ENCODE data around the gene TULP1. TPM values are rescaled to one million over a fixed set of nuclear protein-coding genes. Genes with fewer than 3 reads are reported as not detected.

Gene TULP1
- total RNA-seq, 1 donor, result not detected

DNA sequence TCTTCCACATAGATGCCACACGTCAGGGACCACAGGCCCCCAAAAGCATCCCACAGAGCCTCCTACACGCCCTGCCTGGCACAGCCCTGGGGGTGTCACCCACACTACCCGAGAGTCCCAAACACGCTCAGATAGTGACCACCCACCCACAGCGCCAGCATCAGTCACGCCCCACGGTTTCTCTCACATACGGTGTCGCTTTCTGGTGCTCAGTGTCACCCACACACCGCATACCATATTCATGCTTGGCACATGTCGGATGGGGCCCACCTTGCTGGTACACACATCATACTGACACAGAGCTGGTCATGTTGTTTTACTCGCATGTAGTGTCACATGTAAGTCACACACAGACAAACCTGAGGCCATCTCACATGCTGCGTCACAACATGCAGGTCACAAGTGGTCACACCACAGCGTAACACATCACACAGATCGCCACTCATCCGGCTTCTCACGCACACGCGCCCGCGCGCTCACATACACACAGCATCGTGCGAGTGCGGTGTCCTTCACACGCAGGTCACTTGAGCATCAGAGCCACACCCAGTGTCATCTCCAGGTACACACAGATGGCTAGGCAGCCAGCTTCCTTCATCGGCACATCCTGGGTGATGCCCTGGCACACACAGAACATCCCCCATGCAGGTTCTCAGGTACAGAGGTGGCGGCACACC lies 19.3 kb downstream of the TULP1 start:
- H3K4me3 ChIP-seq (ENCODE audit: low read depth, low read length), result peak overlapping the region; percentile 82
- TF ChIP-seq, protein P1, sequence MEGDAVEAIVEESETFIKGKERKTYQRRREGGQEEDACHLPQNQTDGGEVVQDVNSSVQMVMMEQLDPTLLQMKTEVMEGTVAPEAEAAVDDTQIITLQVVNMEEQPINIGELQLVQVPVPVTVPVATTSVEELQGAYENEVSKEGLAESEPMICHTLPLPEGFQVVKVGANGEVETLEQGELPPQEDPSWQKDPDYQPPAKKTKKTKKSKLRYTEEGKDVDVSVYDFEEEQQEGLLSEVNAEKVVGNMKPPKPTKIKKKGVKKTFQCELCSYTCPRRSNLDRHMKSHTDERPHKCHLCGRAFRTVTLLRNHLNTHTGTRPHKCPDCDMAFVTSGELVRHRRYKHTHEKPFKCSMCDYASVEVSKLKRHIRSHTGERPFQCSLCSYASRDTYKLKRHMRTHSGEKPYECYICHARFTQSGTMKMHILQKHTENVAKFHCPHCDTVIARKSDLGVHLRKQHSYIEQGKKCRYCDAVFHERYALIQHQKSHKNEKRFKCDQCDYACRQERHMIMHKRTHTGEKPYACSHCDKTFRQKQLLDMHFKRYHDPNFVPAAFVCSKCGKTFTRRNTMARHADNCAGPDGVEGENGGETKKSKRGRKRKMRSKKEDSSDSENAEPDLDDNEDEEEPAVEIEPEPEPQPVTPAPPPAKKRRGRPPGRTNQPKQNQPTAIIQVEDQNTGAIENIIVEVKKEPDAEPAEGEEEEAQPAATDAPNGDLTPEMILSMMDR (IDR thresholded peaks at IDR 0.05; ENCODE audit: insufficient read depth, low read depth, low read length), result no peak

DNA sequence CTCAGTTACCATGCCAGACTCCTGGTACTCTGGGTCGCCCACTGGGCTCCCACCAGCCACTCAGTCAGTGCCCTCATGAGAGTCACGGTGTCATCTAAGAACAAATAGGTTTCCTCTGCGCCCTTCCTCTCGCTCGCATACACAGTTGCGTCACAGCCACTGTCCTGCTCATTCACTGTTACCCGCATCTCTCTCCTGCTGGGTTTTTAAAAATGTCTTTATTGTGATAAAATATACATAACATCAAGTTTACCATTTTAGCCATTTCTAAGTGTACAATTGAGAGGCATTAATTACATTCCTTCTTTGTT lies 19.8 kb downstream of the TULP1 start:
- TF ChIP-seq, protein P1 (IDR thresholded peaks at IDR 0.05; ENCODE audit: insufficient read depth, low read depth, low read length), result no peak
- peak; percentile 17 for DNase-seq (ENCODE audit: low read depth)
- no peak overlapping the region for H3K4me3 ChIP-seq (ENCODE audit: low read depth, low read length)

More for the DNA sequence above, 19.3 kb downstream of the TULP1 start:
- DNase-seq (ENCODE audit: low read depth), result no peak

DNA sequence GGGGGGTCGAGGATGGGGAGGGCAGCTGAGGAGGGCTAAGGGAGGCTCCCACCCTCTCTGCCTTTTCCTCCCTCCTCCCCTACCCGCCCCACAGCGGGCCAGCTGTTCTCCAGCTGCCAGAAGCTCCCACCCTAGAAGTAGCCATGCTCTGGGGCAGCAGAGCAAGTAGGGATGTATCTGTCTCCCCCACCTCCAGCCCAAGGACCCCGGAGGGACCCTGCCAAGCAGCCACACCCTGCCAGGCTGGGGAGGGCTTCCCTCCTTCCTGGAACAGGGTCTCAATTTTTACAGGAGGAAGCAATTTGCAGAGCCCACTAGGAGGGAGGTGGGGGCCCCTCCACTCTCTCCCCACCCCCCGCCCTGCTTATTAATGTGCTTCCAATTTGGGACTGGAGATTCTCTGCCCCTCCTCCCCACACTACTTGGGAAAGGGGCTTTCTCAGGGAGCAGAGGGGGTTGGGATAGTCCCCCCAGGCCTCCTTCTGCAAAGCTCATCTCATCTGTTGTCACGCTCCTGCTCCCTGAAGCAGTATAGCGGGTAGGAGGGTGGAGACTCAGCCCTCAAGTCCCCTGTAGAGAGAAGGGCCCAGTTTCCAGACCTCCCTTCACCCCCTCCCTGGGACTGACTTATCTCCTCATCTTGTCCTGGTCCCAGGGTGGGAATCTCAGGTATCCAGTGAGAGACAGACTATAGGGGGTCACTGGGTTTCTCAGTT lies 20.3 kb downstream of the TULP1 start:
- TF ChIP-seq, protein P1 (IDR thresholded peaks at IDR 0.05; ENCODE audit: insufficient read depth, low read depth, low read length), result no peak
- peak; percentile 39 for DNase-seq (ENCODE audit: low read depth)

DNA sequence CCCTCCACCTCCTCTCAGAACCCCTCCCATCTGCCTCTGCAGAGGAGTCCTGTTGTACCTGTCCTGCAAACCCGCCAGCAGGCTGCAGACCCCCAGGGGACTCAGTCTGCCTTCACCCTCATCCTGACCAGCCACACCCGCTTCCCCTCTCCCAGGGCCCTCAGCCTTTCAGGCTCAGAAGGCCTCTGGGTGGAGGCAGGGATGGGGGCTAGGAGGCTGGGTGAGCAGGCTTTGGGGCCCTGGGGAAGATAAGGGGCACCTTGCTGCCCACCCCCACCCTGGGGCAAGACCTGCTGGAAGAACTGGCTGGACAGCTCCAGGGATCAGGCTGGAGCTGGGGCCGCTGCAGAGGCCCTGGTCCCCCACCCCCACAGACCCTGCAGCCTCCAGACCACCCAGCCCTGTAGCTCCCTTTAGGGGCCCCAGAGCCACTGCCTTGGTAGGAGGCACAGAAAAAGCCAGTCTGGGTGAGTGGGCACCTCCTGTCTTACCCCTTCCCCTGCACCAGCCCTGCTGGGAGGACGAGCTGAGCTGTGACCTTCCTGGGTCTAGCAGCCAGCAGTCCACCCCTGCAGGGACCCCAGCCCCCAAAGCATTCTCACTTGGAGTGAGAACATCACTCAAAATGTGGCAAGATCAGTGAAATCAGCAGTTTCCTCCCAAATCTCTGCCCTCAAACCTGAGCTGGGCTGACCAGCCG lies 21.0 kb downstream of the TULP1 start:
- TF ChIP-seq, protein P1 (IDR thresholded peaks at IDR 0.05; ENCODE audit: insufficient read depth, low read depth, low read length), result no peak
- DNase-seq (ENCODE audit: low read depth), result no peak
- H3K4me3 ChIP-seq (ENCODE audit: low read depth, low read length), result no peak overlapping the region

More for the DNA sequence above, 20.3 kb downstream of the TULP1 start:
- no peak overlapping the region for H3K4me3 ChIP-seq (ENCODE audit: low read depth, low read length)

DNA sequence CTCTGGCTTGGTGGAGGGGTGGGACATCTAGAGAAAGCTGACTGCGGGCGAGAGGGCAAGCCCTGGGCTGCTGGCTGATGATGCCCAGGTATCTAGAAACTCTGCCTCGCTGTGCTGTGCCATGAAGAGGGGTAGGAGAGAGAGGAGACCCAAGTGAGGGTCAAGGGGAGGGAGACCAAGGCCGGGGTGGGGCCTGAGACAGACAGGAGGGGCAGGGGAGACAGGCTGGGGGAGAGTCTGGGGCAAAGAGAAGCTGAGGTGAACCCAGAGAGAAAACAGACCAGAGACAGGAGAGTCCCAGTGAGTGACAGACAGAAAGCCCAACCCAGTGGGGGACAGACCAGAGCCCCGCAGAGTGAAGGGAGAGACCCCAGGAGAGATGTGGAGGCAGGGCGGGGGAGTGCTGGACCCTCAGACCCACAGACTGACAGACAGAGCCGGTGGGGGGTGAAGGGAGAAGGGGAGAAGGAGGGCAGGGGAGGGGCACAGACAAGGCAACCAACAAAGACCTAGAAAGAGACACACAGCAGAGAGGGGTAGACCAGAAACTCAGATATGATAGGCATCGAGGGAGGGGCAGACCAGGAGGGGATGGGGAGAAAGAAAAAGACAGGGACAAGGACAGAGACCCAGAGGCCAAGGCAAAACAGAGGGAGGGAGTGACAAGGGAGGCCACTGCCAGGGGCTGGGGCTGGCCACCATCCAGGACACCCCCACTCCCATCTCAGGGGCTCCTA lies 21.7 kb downstream of the TULP1 start:
- TF ChIP-seq, protein P1 (IDR thresholded peaks at IDR 0.05; ENCODE audit: insufficient read depth, low read depth, low read length), result no peak
- DNase-seq (ENCODE audit: low read depth), result no peak
- H3K4me3 ChIP-seq (ENCODE audit: low read depth, low read length), result no peak overlapping the region

DNA sequence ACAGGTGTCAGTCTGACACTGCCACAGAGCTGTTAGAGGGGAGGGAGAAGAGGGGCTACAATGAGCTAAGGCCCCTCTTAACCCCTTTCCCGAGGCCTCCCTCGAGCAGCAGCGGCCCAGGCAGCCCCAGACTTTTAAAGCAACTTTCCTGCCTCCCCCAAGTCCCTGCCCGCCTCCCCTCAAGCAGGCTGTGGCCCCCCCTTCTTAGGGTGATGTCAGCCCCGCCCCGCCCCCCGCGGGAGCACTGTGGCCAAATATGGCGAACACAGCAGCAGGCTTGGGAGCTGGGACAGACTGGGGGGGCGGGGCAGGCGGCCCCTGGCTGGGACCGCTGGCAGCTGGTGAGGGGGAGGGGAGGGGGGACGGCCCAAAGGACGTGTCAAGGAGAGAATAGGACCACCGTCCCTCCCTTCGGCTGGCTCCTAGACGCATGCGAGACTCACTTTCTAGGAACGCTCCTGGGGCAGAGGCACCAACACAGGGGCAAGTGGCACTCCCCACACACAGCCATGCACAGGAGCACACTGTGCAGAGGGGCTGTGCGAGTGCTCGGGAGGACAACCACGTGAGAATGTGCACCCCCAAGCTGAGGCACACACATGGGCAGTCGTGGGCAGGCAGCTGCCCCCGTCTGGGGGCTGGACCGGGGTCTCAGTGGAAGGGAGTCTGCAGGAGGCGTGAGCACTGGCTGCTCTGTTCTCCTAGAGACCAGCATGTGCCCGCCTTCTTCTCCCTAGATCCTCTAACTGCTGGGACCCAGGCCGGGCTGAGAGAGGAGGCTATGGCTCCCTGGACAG lies 22.5 kb downstream of the TULP1 start:
- peak; percentile 77 for DNase-seq (ENCODE audit: low read depth)
- TF ChIP-seq, protein P1 (IDR thresholded peaks at IDR 0.05; ENCODE audit: insufficient read depth, low read depth, low read length), result no peak
- peak overlapping the region; percentile 14 for H3K4me3 ChIP-seq (ENCODE audit: low read depth, low read length)

Data from fibroblast of villous mesenchyme (primary cell).